NCI-H82 (cell line): ENCODE measurements around the gene SOS1.
A peak's percentile ranks its signal among the peaks of the same experiment; 100 is the strongest.
"Not testable (repeated sequence)": the region's sequence is repeated elsewhere in the genome, so short reads cannot be mapped to it uniquely, and the experiment has no call there.

Experiments used
- DNase-seq: peaks from one replicate; lab custom pipeline; 2025; lab: John Stamatoyannopoulos, UW

The SOS1 gene

DNA sequence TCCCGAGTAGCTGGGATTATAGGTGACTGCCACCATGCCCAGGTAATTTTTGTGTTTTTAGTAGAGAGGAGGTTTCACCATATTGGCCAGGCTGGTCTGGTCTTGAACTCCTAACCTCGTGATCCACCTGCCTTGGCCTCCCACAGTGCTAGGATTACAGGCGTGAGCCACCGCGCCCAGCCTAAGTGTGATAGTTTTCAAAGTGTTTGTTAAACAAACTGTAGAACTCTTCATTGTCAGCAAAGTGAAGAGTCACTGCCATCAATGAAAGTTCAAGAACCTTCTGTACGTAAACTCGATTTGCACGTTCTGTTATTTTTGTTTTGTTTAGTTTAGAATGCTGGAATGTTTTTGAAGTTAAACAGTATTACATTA lies 18.0 kb upstream of the SOS1 start:
- DNase-seq, result no peak

DNA sequence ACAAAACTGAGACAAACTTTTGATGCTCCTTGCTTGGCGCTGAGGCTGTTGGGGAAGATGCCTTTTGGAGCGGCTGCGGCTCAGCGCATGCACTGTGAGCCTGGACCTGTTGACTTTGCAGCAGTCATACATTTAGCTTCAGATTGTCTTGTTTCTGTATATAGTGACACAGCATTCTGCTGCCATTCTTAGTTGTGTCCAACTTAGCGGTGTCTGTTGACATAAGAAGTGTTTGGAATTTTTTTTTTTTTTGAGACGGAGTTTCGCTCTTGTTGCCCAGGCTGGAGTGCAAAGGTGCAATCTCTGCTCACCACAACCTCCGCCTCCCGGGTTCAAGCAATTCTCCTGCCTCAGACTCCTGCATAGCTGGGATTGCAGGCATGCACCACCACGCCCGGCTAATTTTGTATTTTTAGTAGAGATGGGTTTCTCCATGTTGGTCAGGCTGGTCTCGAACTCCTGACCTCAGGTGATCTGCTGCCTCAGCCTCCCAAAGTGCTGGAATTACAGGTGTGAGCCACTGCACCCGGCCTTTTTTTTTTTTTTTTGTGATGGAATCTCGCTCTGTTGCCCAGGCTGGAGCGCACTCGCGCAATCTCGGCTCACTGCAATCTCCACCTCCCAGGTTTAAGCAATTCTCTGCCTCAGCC lies 17.5 kb upstream of the SOS1 start:
- not testable (repeated sequence) for DNase-seq

DNA sequence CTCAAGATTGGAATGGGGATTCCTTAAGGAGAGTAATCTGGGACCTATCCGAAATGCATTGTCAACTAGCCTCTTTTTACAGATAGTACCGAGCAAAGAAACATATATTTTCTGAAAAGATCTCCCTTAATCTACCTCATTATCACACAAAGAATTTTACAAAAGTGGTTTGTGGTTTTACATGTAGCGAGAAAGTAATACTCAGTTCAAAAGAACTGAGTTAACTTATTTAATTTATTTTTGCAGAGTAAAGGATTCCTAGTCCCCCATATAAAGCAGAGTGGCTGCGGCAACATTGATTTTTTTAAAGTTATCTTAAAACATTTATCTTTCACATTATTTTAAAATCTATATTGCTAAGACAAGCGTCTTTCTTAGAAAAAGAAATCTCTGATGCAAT lies 15.9 kb upstream of the SOS1 start:
- no peak for DNase-seq

DNA sequence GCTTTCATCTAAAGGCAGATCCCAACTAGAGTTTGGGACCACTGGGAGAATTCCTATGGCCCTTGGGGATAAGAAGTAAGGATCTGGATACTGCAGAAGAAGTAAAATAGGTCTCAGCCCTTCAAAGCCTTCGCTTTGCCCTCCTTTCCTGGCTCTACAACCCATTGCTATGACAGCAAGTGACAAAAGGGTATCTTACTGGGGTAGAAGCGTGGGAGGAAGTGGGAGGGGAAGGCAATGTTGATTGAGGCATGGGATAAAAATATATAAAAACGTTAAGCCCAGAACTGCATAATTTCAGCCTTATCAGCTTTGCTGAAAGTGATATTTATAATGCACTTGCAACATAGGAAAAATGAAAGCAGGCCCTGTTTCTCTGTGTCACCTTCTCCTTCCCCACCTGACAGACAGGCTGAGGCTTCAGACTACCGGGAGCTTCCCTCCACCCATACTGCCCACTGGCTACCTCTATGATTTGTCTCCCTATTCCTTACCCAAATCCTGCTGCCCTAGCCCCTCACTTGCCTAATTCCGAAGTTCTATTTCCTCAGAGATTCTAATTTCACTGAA lies 14.9 kb upstream of the SOS1 start:
- DNase-seq, result no peak

DNA sequence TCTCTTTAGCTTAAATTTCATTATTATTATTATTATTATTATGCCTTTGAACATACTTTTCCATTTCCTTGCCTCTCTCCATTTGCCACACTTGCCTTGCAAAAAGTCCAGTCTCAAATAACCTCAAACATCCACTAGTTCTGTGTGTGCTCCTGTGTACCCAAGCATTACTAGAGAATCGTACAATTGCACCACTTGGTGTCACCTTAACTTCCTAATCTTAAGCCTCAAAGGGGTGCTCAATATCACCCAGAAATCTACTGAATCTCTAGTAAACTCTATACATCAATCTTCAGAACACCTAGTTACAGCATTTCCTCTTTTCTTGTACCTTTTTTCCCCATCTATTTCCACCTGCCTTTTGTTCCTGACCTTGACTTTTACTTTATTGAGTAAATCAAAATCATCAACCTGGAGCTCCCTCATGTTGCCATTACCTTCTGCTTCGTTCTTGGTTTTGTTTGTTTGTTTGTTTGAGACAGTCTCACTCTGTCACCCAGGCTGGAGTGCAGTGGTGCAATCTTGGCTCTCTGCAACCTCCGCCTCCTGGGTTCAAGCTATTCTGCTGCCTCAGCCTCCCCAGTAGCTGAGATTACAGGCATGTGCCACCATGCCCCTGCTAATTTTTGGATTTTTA lies 12.5 kb upstream of the SOS1 start:
- no peak for DNase-seq

DNA sequence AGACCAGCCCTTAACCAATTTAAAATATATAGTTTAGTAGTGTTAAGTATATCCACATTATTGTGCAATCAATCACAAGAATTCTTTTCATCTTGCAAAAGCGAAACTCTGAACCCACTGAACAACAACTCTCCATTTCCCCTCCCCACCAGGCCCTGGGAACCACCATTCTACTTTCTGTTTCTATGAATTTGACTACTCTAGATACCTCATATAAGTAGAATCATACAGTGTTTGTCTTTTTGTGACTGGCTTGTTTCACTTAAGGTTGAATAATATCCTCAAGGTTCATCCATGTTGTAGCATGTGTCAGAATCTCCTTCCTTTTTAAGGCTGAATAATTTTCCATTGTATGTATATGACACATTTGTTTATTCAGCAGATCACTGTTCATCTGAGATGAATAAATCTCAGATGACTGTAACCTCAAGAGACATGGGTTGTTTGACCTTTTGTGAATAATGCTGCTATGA lies 8.1 kb upstream of the SOS1 start:
- DNase-seq, result no peak

DNA sequence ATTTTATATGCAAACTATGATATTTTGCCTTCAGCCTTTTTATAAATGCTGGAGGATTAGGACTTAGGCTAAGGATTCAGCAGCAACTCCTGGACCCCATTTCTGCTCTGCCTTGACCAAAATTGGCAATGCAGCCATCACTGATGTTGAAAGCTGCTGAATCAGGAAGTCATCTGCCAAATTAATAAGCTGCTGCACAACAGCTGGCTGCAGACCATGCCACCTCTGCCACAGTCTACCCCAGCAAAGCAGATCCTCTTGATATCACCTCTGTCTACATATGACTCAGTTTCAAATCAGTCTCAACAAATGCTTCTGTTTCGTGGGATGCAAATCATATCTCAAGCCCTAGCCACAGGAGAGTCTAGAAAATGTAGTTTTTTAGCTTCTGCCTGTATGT lies 7.1 kb upstream of the SOS1 start:
- no peak for DNase-seq

DNA sequence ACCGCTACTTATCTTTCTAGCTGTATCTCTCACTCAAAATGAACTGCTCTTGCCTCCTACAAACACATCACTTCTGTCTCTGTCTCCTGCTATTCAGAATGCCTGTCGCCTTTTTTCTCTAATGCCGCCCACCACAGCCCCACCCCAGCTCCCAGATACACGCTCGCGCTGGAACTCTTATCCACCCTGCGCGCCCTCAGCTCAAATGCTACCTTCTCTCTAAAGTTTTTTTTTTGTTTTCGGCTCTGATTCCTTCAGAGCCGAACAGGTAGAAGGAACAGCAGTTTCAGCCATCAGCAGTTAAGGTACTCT lies 3.9 kb upstream of the SOS1 start:
- DNase-seq, result peak; percentile 82

DNA sequence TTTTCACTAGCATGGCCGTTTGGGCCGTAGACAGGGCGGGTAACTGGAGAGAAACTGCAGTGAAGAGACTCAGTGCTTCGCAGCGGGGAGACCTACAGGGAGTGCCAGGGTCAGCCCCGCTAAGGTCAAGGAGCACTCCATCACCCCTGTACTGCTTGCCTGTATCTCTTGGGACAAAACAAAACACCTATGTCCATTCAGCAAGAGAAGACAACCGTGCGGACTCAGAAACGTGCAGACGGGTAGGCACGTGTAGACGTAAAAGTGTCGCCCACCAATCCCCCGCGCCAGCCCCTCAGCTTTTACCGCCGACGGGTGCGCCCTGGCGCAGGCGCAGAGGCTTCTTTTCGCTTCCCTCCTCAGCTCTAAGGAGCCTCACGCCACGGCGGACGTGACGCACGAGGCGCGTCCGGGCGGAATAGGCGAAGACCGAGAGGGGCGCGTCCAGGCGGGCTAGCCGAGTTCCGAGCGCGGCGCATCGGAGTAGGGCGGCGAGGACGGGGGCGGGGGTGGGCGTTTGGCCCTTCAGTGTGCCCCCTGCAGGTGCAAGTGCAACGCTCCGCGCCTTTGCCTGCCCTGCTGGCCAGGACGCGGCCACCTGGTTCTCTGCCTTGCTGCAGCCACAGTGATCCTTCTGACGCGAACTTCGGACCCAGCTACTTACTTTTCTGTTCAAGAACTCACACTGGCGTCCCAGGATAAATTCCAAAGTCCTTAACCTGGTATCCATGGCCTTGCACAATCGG lies 3.3 kb upstream of the SOS1 start:
- DNase-seq, result peak; percentile 99

DNA sequence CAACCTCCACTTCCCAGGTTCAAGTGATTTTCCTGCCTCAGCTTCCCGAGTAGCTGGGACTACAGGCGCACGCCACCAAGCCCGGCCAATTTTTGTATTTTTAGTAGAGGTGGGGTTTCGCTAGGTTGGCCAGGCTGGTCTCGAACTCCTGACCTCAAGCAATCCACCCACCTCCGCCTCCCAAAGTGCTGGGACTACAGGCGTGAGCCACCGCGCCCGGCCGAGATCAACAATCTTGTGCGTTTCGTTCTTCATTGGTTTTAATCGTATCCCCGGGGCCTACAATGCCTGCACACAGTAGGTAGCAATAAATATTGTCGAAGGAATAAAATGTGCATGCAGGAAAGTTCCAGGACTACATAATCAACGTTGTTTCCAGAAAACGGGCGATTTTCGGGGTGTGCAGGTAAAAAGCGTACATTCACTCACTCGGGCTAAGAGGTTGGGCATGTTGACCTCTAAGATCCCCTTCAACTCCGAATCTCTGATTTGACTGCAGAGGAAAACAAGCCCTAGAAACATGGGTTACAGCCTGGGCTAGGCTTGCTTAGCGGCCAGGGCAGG lies 2.7 kb upstream of the SOS1 start:
- DNase-seq, result no peak

DNA sequence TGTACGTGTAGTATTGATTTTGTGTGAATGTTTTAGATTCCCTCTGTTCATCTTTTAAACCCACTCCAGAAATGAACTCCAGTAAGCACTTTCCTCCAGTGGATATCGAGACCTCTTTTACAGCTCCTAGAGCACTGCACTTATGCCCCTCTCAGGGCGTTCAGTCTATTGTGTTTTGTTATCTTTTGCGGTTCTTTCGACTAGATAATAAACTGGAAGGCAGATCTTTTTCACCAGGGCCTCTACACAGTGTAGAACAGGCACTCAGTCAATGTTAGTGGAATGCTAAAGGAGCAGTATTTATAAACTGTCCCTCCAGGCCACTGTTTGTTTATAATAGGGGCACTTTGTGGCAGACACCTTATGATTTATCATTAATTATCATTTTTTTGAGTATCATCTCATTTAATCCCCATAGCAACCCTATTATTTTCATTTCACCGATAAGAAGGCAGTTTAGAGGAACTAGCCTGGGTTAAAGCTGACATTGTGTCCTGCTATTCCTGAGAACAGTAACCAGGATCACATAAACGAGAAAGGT lies 742 bp upstream of the SOS1 start:
- DNase-seq, result peak; percentile 58

DNA sequence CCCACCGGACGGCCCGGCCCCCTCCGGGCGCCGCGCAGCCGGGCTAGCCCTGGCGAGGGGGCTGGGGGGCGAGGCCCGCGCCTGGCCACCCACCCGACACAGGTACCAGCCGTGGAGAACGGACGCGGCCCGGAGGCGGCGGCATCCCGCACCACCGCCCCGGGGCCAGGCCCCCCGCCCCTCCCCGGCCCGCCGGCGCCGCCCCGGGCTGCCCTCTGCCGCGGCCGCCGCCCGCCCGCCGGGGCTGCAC lies 405 bp downstream of the SOS1 start:
- no peak for DNase-seq

DNA sequence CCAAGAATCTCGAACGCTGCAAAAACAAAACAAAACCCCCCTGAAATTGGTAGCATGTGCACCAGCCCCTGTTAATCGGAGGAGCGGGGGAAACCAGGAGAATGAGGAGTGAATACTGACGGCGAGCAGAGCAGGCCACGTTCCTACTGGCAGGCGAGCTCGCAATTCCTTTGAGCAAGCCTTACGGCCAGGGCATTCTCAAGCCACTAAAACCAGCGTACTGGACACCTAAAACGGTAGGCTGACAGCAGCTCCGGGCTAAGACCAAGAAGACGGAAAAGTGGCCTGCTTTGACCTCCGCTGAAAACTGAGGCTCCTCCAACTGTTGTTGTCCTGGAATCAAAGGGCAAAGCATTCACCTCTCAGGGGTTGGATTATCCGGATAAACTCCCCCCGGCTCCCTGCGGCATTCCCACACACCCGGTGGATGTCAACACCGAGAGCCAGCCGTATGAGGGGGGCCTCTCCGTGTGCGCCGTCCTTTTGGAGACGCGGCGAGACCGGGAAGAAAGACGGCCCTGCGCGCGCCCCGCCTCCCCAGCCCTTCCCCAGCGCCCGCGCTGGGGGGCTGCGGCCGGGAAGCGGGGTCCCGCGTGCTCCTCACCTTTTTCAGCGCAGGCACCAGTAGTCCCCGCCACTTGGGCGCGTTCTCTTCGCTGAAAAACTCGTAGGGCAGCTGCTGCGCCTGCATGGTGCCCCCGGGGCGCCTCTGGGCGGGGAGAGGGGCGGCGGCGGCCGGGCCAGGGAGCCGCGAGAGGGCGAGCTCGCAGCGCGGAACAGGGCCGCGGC lies 925 bp downstream of the SOS1 start:
- DNase-seq, result peak; percentile 86

DNA sequence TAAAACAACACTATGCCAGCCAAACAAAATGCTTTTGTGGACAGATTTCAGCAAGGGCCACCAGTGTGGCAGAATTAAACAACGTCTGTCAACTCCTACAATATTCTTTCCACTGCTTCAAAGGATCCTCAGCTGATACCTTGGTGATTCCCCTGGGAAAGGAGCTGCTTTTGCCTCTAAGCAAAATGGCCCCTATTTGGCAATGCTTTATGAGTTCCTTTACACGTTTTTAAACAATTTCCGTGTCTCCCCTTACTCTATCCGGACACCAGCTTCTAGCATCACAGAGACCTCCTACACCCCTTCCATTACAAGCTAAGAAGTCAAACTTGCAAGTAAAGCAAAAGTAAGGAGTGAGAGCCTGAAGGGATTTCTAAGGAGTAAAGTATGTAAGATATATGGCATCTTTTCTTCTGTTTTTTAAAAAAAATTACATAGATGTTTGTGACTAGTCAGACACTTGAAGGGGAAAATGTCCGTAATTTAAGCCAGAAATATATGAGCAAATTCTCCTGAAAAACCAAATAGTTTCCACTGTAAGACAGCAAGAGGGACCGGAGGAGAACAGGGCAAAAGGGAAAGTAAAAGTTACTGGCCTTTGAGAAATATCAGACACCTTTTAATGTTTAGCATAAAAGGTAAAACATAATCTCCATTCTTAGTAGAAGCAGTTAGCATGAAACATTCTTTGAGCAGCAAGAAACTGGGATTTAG lies 1.9 kb downstream of the SOS1 start:
- DNase-seq, result peak; percentile 46

DNA sequence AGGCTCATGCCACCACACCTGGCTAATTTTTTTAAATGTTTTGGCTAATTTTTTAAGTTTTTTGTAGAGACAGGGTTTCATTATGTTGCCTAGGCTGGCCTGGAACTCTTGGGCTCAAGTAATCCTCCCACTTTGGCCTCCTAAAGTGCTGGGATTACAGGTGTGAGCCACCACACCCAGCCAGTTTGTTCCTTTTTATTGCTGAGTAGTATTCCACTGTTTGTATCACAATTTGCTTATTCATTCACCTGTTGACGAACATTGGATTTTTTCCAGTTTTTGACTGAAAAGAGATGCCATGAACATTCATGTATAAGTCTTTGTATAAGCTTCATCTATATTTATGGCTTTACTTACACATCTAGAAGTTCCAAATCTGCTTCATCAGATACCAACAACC lies 5.3 kb downstream of the SOS1 start:
- DNase-seq, result no peak

DNA sequence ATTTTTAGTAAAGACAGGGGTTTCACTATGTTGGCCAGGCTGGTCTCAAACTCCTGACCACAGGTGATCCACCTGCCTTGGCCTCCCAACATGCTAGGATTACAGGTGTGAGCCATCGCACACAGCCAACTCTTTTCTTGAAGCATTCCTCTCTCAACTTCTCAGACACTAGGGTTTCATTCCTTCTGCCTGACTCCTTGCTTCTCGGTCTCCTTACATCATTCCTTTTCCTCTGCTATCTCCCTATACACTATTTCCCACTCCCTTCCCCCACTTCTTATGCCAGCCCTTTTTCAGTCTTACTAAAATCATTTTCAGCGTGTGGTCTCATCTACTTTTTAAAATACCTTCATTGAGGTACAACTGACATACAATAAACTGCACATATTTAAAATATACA lies 6.1 kb downstream of the SOS1 start:
- DNase-seq, result no peak

DNA sequence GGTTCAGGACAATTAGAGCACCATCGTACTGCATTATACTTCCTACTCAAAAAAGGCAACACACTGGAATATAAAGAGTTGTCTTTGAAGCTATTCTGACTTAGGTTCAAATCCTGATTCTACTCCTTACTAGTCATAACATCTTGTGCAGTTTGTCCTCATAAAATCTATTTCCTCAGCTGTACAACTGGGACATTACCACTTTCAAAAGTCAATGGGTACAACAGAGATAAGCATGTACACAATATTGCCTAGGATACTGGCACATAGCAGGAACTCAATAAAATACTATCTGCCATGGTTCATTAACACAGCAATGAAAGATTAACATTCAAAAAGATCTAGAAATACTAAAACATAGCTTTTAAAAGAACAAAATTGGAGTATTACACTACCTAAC lies 11.3 kb downstream of the SOS1 start:
- no peak for DNase-seq

DNA sequence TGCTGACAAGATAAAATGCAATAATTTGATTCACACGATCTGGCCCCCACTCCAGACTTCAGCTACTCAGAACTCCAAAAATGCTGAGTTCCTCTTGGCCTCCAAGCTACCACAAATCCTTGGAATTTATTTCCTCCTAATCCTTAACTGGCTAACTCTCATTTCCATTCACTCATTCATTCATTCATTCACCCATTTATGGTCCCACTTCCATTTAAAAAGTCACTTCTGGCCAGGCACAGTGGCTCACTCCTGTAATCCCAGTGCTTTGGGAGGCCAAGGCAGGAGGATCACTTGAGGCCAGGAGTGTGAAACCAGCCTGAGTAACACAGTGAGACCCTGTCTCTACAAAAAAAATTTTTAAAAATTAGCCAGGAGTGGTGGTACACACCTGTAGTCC lies 12.5 kb downstream of the SOS1 start:
- DNase-seq, result no peak

DNA sequence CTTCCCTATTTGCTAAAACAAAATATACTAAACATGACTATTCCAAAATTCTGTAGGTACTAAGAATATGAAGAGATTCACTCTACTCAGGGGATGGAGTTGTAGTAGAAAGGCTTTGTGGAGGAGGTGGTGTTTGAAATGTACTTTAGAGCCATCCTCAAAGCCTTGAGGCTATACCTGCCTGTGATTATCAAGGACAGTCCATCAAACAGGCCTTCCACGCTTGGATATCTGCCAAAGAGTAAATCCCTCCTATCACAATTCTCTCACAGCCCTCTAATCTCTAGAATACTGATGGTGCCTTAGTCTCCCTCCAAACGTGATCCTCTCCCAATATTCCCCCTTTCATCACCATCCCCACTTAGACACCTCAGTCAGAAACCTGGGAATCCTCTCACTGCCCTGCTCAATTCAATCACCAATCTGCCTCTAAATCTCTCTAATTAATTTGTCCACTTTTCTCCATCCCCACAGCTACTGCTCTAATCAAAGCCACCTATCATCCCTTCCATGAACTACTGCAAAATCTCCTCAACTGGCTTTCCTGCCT lies 13.1 kb downstream of the SOS1 start:
- peak; percentile 97 for DNase-seq

DNA sequence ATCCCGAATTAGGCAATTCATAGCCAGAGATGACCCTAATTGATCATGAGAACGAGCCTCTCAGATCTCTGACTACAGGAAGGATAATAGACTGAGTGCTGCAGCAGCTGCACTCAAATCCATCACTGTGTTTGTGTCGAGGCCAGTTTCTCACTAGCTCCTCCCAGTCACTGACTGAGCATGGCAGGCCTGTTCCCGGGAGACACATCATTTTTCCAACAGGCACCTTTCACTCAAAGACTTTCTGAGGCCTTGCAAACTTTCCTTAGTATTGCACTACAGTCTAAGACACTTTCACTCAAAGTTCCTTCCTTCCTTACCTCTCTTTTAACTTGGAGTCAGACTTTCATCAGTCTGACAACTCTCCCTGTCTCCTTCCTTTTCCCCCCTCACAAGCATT lies 13.7 kb downstream of the SOS1 start:
- peak; percentile 90 for DNase-seq
